HepG2 (cell line): ENCODE data around the gene BTF3L4. TPM values are rescaled to one million over a fixed set of nuclear protein-coding genes. Genes with fewer than 3 reads are reported as not detected.

Experiments used
- ATAC-seq: fragments of 200-7000 bp; cut with Tn5 transposase; 3 replicates; pipeline ENCODE4 v1.9.1; 2020; ENCODE audit warnings: mild to moderate bottlenecking, moderate library complexity
- BruUV-seq: library from RNA; stranded (reverse); fragments of 400-500 nt; replicated peaks from 2 replicates; lab custom pipeline; 2021; lab: Mats Ljungman, UMichigan
- CTCF ChIA-PET: fragments of 300-600 bp; formaldehyde crosslinking; extraction: SDS; loops from one replicate; lab custom pipeline; 2021; ENCODE audit warnings: low total read pairs, inconsistent platforms, low intra/inter-chr PET ratio; lab: Yijun Ruan, JAX
- POLR2A ChIA-PET: fragments of 350-600 bp; sonication (Branson Sonifier 250); formaldehyde crosslinking; loops from one replicate; lab custom pipeline; 2020; ENCODE audit warnings: antibody characterized with exemption, inconsistent platforms; lab: Yijun Ruan, JAX
- DNase-seq: peaks from one replicate; pipeline ENCODE4 v3.0.0-alpha.2; 2015; ENCODE audit warnings: low spot score
- FAIRE-seq: peaks from 3 replicates; lab custom pipeline; 2011; peaks lifted over from hg19 to GRCh38; lab: Jason Lieb, UNC
- H2AFZ ChIP-seq: one replicate; pipeline ENCODE4 v1.6.1; 2011; ENCODE audit warnings: low read length, inconsistent platforms
- H3K27ac ChIP-seq: fragments of 300-600 bp; 3 replicates; pipeline ENCODE4 v1.8.0; 2011; ENCODE audit warnings: mixed run types, mild to moderate bottlenecking, mixed read lengths, low read length, inconsistent platforms; ENCODE audit not compliant: insufficient read depth; ENCODE audit errors: extremely low read length
- H3K27me3 ChIP-seq, 2 experiments: fragments of 200-600 bp in 1 of 2; 2 replicates in 1 of 2; 3 replicates in 1 of 2; pipeline versions ENCODE4 v1.6.0 to v1.8.0; 2011; ENCODE audit warnings: low read length in 2 of 2, mild to moderate bottlenecking in 2 of 2, moderate library complexity in 2 of 2, inconsistent platforms in 1 of 2; ENCODE audit not compliant: insufficient read depth in 2 of 2, control insufficient read depth in 1 of 2
- H3K36me3 ChIP-seq, 2 experiments: fragments of 200-600 bp in 1 of 2; replicated peaks in 1 of 2; 2 replicates in 1 of 2; 3 replicates in 1 of 2; pipeline versions ENCODE4 v1.5.1 to v1.8.0; 2011; ENCODE audit warnings: low read length in 2 of 2, inconsistent platforms in 1 of 2; ENCODE audit not compliant: insufficient read depth in 2 of 2, control insufficient read depth in 1 of 2
- H3K4me1 ChIP-seq: 2 replicates; pipeline ENCODE4 v1.5.1; 2012; ENCODE audit warnings: low read length, inconsistent platforms; ENCODE audit not compliant: insufficient read depth
- H3K4me2 ChIP-seq: 2 replicates; pipeline ENCODE4 v1.6.0; 2011; ENCODE audit warnings: low read depth, low read length, inconsistent platforms
- H3K4me3 ChIP-seq, 3 experiments: fragments of 200-600 bp in 1 of 3; sonication (generic), shearing (Covaris generic) in 1 of 3; replicated peaks in 1 of 3; 2 replicates each; pipeline ENCODE4 v1.5.1; 2011 to 2016; ENCODE audit warnings: low read length in 3 of 3, inconsistent platforms in 2 of 3, low read depth in 2 of 3, mild to moderate bottlenecking in 2 of 3, control low read depth in 1 of 3, mixed read lengths in 1 of 3; ENCODE audit not compliant: insufficient read depth in 1 of 3
- H3K79me2 ChIP-seq: one replicate; pipeline ENCODE4 v1.6.1; 2011; ENCODE audit warnings: low read length, inconsistent platforms; ENCODE audit not compliant: insufficient read depth
- H3K9ac ChIP-seq: 2 replicates; pipeline ENCODE4 v1.6.0; 2011; ENCODE audit warnings: mild to moderate bottlenecking, low read depth, low read length, inconsistent platforms; ENCODE audit not compliant: insufficient read depth
- H3K9me3 ChIP-seq: 2 replicates; pipeline ENCODE4 v1.5.1; 2012; ENCODE audit warnings: mild to moderate bottlenecking, low read length
- H4K20me1 ChIP-seq: 2 replicates; pipeline ENCODE4 v1.6.0; 2011; ENCODE audit warnings: inconsistent platforms, mild to moderate bottlenecking, low read length, moderate library complexity; ENCODE audit not compliant: insufficient read depth
- ARNT ChIP-seq: fragments of 450-650 bp; IDR thresholded peaks from 2 replicates; pipeline ENCODE4 v1.6.1; 2017
- ATF3 ChIP-seq: sonication (generic); formaldehyde crosslinking; IDR thresholded peaks from 2 replicates; pipeline ENCODE4 v1.4.0; 2020; ENCODE audit warnings: missing genetic modification reagents
- HMGA1 ChIP-seq: sonication (generic); formaldehyde crosslinking; conservative IDR thresholded peaks from 2 replicates; pipeline ENCODE4 v1.4.0; 2020; ENCODE audit warnings: missing genetic modification reagents
- MAZ ChIP-seq, 2 experiments: sonication (generic) in 1 of 2; formaldehyde crosslinking in 1 of 2; IDR thresholded peaks; 2 replicates each; pipeline versions ENCODE4 v1.5.0 to v1.6.1; 2012 to 2020; ENCODE audit warnings: low read depth in 2 of 2, mild to moderate bottlenecking in 2 of 2, borderline replicate concordance in 1 of 2, improper control_type of control experiment in 1 of 2, low read length in 1 of 2, missing genetic modification reagents in 1 of 2, moderate library complexity in 1 of 2
- MEIS2 ChIP-seq: sonication (generic); formaldehyde crosslinking; IDR thresholded peaks from 2 replicates; pipeline ENCODE4 v1.9.0; 2021; ENCODE audit warnings: mild to moderate bottlenecking, missing genetic modification reagents
- NFE2L2 ChIP-seq: fragments of 150-350 bp; IDR thresholded peaks from 2 replicates; pipeline ENCODE4 v1.6.1; 2014; ENCODE audit warnings: low read length
- NFIC ChIP-seq: IDR thresholded peaks from 2 replicates; pipeline ENCODE4 v1.6.1; 2012; ENCODE audit warnings: mild to moderate bottlenecking, low read length, inconsistent platforms
- NKX3-1 ChIP-seq: sonication (generic); formaldehyde crosslinking; IDR thresholded peaks from 2 replicates; pipeline ENCODE4 v1.5.0; 2020; ENCODE audit warnings: missing genetic modification reagents
- SOX13 ChIP-seq, 3 experiments: fragments of 450-650 bp in 1 of 3; sonication (generic) in 1 of 3; formaldehyde crosslinking in 1 of 3; IDR thresholded peaks in 2 of 3; conservative IDR thresholded peaks in 1 of 3; 2 replicates each; pipeline versions ENCODE4 v1.5.0 to v1.6.1; 2016 to 2020; ENCODE audit warnings: antibody characterized with exemption in 1 of 3, mild to moderate bottlenecking in 1 of 3, missing compliant biosample characterization in 1 of 3, missing genetic modification reagents in 1 of 3, moderate library complexity in 1 of 3
- SYNCRIP ChIP-seq: fragments of 200-400 bp; formaldehyde crosslinking; IDR thresholded peaks from 2 replicates; pipeline ENCODE4 v1.6.1; 2018; ENCODE audit warnings: mild to moderate bottlenecking, low read depth, low read length; ENCODE audit not compliant: insufficient read depth
- ZBTB43 ChIP-seq: sonication (generic); formaldehyde crosslinking; conservative IDR thresholded peaks from 2 replicates; pipeline ENCODE4 v1.4.0; 2020; ENCODE audit warnings: missing genetic modification reagents
- ZC3H4 ChIP-seq: sonication (generic); formaldehyde crosslinking; IDR thresholded peaks from 2 replicates; pipeline ENCODE4 v1.4.0; 2020; ENCODE audit warnings: missing genetic modification reagents, borderline replicate concordance
- ZFP37 ChIP-seq: sonication (generic); formaldehyde crosslinking; IDR thresholded peaks from 2 replicates; pipeline ENCODE4 v1.4.0; 2020; ENCODE audit warnings: missing genetic modification reagents, borderline replicate concordance
- ZFX ChIP-seq: sonication (generic); formaldehyde crosslinking; IDR thresholded peaks from 2 replicates; pipeline ENCODE4 v1.4.0; 2020; ENCODE audit warnings: mild to moderate bottlenecking, low read depth, missing genetic modification reagents, moderate library complexity
- ZNF350 ChIP-seq: sonication (generic); formaldehyde crosslinking; IDR thresholded peaks from 2 replicates; pipeline ENCODE4 v1.4.0; 2020; ENCODE audit warnings: mild to moderate bottlenecking, low read depth, missing genetic modification reagents, borderline replicate concordance
- WGBS: methylation state at CpG from one replicate; pipeline ENCODE4 v1.1.6; 2017; ENCODE audit warnings: low lambda C conversion rate; 5-methylcytosine and 5-hydroxymethylcytosine counted together
- in situ Hi-C: cut with HindIII; loops from 2 replicates; pipeline ENCODE4 v1.10.0; 2017; ENCODE audit warnings: low pct_unique_long_range_greater_than_20kb; ENCODE audit not compliant: extremely low pct_ligation_motif_present
- intact Hi-C: fragments of 100-400 bp; cut with micrococcal nuclease; formaldehyde crosslinking; loops from one replicate; pipeline ENCODE4 v1.10.0; 2022; ENCODE audit not compliant: unreplicated experiment
- polyA plus RNA-seq, 8 experiments: library from polyadenylated mRNA; depleted of rRNA in 3 of 8; stranded (reverse) in 7 of 8; unstranded in 1 of 8; fragments of >200 nt; fragmentation: Illumina TruSeq in 4 of 8; extraction: Trizol in 4 of 8; gene quantifications; 2 replicates each; pipeline versions ENCODE4 v1.2.1 to v1.2.3, GENCODE V29; 2011 to 2016; ENCODE audit warnings: low read depth in 4 of 8, missing spikeins in 1 of 8, mixed read lengths in 1 of 8; ENCODE audit not compliant: insufficient read depth in 1 of 8
- total RNA-seq, 5 experiments: library from RNA; depleted of rRNA; stranded (reverse); fragments of >200 nt; fragmentation: Illumina TruSeq; extraction: Trizol; gene quantifications; 2 replicates each; pipeline ENCODE4 v1.2.3, GENCODE V29; 2016; ENCODE audit warnings: low read depth in 1 of 5
- TF ChIP-seq, protein P1 (sequence below): IDR thresholded peaks from 2 replicates; pipeline ENCODE4 v1.6.1; 2012; ENCODE audit warnings: inconsistent platforms
- TF ChIP-seq, protein P2 (sequence below): sonication (generic); formaldehyde crosslinking; IDR thresholded peaks from 2 replicates; pipeline ENCODE4 v1.5.0; 2020; ENCODE audit warnings: mild to moderate bottlenecking, missing genetic modification reagents, borderline replicate concordance
- TF ChIP-seq, protein P3 (sequence below): sonication (generic); formaldehyde crosslinking; IDR thresholded peaks from 2 replicates; pipeline ENCODE4 v1.5.1; 2020; ENCODE audit warnings: missing genetic modification reagents, mild to moderate bottlenecking, borderline replicate concordance

BTF3L4 gene
- total and polyA plus RNA-seq, 2 of the 13 experiments (the other 11 are each of a cell fraction or from before 2014, with no cell fraction given) = 59.0 to 74.3 TPM

DNA sequence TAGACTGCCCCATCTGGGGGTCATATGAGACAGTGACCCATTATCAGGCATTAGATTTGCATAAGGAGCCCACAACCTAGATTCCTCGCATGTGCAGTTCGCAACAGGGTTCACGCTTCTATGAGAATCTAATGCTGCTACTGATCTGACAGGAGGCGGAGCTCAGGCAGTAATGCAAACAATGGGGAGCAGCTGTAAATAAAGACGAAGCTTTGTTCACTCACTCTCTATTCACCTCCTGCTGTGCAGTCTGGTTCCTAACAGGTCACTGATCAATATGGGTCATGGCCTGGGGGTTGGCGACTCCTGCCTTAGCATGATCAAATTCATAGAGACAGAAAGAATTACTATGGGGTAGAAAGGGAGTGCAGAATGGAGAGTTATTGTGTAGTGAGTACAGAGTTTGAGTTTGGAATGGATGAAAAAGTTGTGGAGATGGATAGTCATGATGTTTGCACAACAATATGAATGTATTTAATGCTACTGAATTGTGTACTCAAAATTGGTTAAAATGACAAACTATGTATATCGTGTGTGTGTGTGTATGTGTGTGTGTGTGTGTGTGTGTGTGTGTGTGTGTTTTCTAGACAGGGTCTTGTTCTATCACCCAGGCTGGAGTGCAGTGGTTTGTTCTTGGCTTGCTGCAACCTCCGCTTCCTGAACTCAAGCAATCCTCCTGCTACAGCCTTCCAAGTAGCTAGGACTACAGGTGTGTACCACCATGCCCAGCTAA, 42.2 kb downstream of the BTF3L4 start:
- FAIRE-seq = peak; percentile 81
- H3K4me2 ChIP-seq = peak overlapping the region; percentile 57
- H3K79me2 ChIP-seq = no peaks in the 10 kb centered on the region
- no peaks in the 10 kb centered on the region for H3K9me3 ChIP-seq
- BruUV-seq = no TSS peak
- H3K4me3 ChIP-seq = peak overlapping the region in 1 of 3 experiments; percentile 33; a peak in 1 of 6 replicates
- no peak overlapping the region for H3K9ac ChIP-seq
- WGBS = 17% methylated on average over 8 of the region's 8 CpGs
- no peaks in the 10 kb centered on the region for H3K27me3 ChIP-seq
- intact Hi-C loops (loop anchor here (1.0 kb wide), 2 partner anchors 17 to 42 kb away; partner anchors contain the start of gene BTF3L4), in situ Hi-C loops (no loop called here)
- H3K27ac ChIP-seq = no peak overlapping the region
- peaks cover 21% of the 10 kb centered on the region for H3K4me1 ChIP-seq
- CTCF ChIA-PET = no interaction called here
- peak; percentile 94 for ATAC-seq
- H4K20me1 ChIP-seq = no peaks in the 10 kb centered on the region
- no peak overlapping the region for H2AFZ ChIP-seq
- H3K36me3 ChIP-seq = no peaks in the 10 kb centered on the region
- POLR2A ChIA-PET = interaction anchor here (0.7 to 2.5 kb wide), 4 partner anchors 14 to 43 kb away, joined by 3 to 13 read pairs (median 6); partner anchors contain the start of genes BTF3L4 and TXNDC12
- DNase-seq = peak; percentile 88
- TF ChIP-seq, protein P1, sequence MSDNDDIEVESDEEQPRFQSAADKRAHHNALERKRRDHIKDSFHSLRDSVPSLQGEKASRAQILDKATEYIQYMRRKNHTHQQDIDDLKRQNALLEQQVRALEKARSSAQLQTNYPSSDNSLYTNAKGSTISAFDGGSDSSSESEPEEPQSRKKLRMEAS = peak; percentile 32; the same call in 1 of the 2 replicates
- no peak for TF ChIP-seq ZBTB43 (CRISPR knock-in tag)
- no peak for TF ChIP-seq MAZ (IDR thresholded peaks at IDR 0.05; ENCODE audit: borderline replicate concordance, low read depth, low read length)
- no peak for TF ChIP-seq MAZ (CRISPR knock-in tag; IDR thresholded peaks at IDR 0.05; ENCODE audit: low read depth)
- TF ChIP-seq, protein P2, sequence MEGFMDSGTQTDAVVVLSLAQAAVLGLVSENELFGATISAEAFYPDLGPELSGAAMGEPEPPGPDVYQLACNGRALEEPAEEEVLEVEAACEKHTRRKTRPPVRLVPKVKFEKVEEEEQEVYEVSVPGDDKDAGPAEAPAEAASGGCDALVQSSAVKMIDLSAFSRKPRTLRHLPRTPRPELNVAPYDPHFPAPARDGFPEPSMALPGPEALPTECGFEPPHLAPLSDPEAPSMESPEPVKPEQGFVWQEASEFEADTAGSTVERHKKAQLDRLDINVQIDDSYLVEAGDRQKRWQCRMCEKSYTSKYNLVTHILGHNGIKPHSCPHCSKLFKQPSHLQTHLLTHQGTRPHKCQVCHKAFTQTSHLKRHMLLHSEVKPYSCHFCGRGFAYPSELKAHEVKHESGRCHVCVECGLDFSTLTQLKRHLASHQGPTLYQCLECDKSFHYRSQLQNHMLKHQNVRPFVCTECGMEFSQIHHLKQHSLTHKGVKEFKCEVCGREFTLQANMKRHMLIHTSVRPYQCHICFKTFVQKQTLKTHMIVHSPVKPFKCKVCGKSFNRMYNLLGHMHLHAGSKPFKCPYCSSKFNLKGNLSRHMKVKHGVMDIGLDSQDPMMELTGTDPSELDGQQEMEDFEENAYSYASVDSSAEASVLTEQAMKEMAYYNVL (CRISPR knock-in tag) = peak; percentile 81; the same call in 1 of the 2 replicates
- TF ChIP-seq MEIS2 (CRISPR knock-in tag) = peak; percentile 60; the same call in 1 of the 2 replicates
- peak; percentile 91 for TF ChIP-seq SOX13 (IDR thresholded peaks at IDR 0.05)
- peak in 1 of 2 experiments; percentile 99; a peak in 2 of 4 replicates for TF ChIP-seq SOX13 (CRISPR knock-in tag; conservative IDR thresholded peaks at IDR 0.05 in 1 of 2, IDR thresholded peaks at IDR 0.05 in 1 of 2)
- no peak for TF ChIP-seq ZNF350 (CRISPR knock-in tag)
- TF ChIP-seq NKX3-1 (CRISPR knock-in tag) = no peak
- no peak for TF ChIP-seq SYNCRIP
- TF ChIP-seq ZFP37 = no peak
- TF ChIP-seq ZC3H4 (CRISPR knock-in tag) = no peak
- no peak for TF ChIP-seq ATF3 (CRISPR knock-in tag)
- TF ChIP-seq, protein P3, sequence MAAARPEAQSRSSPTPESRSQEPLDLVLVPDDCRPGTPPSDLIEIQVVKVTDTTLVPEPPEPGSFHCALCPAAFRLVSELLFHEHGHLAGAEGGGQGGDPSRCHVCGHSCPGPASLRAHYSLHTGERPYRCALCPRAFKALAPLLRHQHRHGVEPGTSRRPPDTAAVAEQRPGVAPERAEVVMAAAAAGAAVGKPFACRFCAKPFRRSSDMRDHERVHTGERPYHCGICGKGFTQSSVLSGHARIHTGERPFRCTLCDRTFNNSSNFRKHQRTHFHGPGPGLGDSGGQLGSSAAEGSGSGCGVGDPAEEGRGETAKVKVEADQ (CRISPR knock-in tag) = peak; percentile 56; the same call in 1 of the 2 replicates
- no peak for TF ChIP-seq NFIC
- TF ChIP-seq NFE2L2 = no peak
- no peak for TF ChIP-seq ARNT
- no peak for TF ChIP-seq HMGA1 (CRISPR knock-in tag)
- TF ChIP-seq ZFX (CRISPR knock-in tag) = no peak
